ENCODE measurements around the gene DOCK2. TPM values are rescaled to one million over a fixed set of nuclear protein-coding genes. Genes with fewer than 3 reads are reported as not detected.
A peak's percentile ranks its signal among the peaks of the same experiment; 100 is the strongest.

Gene DOCK2
- total RNA-seq, 6 donors from 2014 or later = 46.7 to 150 (median 73.8) TPM

DNA sequence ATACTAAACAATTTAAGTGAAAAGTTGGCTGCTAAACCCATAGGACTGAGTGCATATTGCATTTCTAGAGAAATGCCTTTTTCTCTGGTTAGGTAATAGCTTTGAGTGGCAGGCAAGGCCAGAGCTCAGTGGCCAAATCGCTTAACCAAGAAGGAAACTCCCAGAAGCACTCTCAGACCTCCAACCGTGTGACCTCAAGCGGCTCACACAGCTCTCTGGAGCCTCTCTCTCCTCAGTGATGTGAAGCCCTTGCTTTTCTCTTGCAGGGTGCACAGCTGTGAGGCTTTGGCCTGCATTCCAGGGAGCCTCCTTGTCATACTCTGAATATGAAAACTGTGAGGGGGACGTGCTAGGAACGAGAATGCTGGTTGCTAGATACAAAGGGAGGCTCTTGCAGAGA lies 236.6 kb downstream of the DOCK2 start:
- DNase-seq (peak in 1 of 2 donors; percentile 53), ATAC-seq (ENCODE audit: low FRiP score in 2 of 2) (peak; percentile 58 to 69)
- WGBS, 2 donors = 47 to 89% methylated on average over 3 to 5 of the region's 5 CpGs
- H3K27ac ChIP-seq = no peak overlapping the region
- TF ChIP-seq, protein P1, sequence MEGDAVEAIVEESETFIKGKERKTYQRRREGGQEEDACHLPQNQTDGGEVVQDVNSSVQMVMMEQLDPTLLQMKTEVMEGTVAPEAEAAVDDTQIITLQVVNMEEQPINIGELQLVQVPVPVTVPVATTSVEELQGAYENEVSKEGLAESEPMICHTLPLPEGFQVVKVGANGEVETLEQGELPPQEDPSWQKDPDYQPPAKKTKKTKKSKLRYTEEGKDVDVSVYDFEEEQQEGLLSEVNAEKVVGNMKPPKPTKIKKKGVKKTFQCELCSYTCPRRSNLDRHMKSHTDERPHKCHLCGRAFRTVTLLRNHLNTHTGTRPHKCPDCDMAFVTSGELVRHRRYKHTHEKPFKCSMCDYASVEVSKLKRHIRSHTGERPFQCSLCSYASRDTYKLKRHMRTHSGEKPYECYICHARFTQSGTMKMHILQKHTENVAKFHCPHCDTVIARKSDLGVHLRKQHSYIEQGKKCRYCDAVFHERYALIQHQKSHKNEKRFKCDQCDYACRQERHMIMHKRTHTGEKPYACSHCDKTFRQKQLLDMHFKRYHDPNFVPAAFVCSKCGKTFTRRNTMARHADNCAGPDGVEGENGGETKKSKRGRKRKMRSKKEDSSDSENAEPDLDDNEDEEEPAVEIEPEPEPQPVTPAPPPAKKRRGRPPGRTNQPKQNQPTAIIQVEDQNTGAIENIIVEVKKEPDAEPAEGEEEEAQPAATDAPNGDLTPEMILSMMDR (IDR thresholded peaks at IDR 0.05) = no peak
- no peak for TF ChIP-seq POLR2A (IDR thresholded peaks at IDR 0.05)
- no peak for TF ChIP-seq EP300 (IDR thresholded peaks at IDR 0.05)
- TF ChIP-seq POLR2AphosphoS5 (IDR thresholded peaks at IDR 0.05) = no peak
- peaks cover 18 to 24% (median 21%) of the 10 kb centered on the region in 4 donors for H3K4me1 ChIP-seq
- no peaks in the 10 kb centered on the region for H3K36me3 ChIP-seq
- H3K4me3 ChIP-seq = no peak overlapping the region
- H3K9me3 ChIP-seq = no peaks in the 10 kb centered on the region
- no peaks in the 10 kb centered on the region for H3K27me3 ChIP-seq

DNA sequence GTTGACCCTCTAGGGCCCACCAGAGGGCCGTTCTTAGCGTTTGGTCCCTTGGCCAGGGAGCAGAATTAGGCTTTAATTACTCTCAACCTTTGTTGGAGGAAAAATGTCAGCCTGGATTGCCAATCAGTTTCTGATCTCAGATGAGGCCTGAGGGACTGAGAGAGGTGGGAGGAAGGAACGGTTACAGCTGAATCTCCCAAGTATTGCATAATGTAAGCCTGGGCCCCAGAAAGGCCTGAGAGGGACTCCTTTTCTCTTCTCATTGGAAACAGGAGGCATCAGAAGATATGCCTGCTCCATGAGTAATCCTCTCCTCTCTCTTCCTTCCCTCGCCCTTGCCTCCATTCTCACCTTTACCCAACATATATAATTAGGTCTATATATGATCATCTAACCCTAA lies 237.5 kb downstream of the DOCK2 start:
- TF ChIP-seq, protein P1 (IDR thresholded peaks at IDR 0.05) = no peak
- TF ChIP-seq POLR2A (IDR thresholded peaks at IDR 0.05) (no peak), EP300 (IDR thresholded peaks at IDR 0.05) (no peak), POLR2AphosphoS5 (IDR thresholded peaks at IDR 0.05) (no peak)
- no peaks in the 10 kb centered on the region for H3K36me3 ChIP-seq
- peak overlapping the region; percentile 11 to 64 (median 44) for H3K27ac ChIP-seq
- no peaks in the 10 kb centered on the region for H3K9me3 ChIP-seq
- H3K4me3 ChIP-seq = no peak overlapping the region
- no peaks in the 10 kb centered on the region for H3K27me3 ChIP-seq
- no peak for DNase-seq
- 71 to 74% methylated on average over 4 of the region's 4 CpGs for WGBS, 2 donors
- peaks cover 18 to 24% (median 21%) of the 10 kb centered on the region in 4 donors for H3K4me1 ChIP-seq
- ATAC-seq (ENCODE audit: low FRiP score in 2 of 2) = no peak

DNA sequence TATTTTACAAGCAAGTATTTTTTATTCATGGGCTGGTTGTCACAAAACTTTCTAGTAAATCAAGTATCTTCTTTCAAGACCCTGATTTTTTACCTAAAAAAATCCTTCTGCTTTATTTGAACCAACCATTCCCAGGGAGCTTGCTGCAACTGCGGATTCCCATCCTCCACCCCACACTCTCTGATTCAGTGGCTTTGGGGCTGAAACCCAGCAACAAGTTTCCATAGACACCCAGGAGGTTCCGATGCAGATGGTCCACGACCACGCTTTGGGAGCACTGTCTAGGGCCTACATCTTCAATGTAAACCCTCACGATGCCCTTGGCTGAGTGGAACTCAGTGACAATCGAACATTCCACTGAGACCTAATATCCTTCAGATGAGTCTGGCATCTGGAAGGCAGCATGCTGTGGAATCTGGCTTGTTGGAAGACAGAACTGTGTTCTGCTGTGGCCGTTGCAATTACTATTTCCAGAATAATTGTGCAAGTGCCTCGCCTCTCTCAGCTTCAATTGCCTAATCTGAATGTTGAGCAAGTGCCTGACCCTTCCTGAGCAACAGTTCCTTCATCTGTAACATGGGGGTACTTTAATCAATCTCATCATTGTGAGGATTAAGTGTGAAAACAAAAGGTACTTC lies 238.1 kb downstream of the DOCK2 start:
- WGBS, 2 donors = 43 to 53% methylated on average over 5 to 8 of the region's 8 CpGs
- Histone ChIP-seq H3K27ac (peak overlapping the region; percentile 33 to 64 (median 45)), H3K9me3 (no peaks in the 10 kb centered on the region), H3K36me3 (no peaks in the 10 kb centered on the region), H3K4me3 (no peak overlapping the region), H3K27me3 (no peaks in the 10 kb centered on the region), H3K4me1 (peaks cover 18 to 24% (median 24%) of the 10 kb centered on the region in 4 donors)
- DNase-seq (peak in 1 of 2 donors; percentile 53), ATAC-seq (ENCODE audit: low FRiP score in 2 of 2) (peak in 1 of 2 donors; percentile 58)
- TF ChIP-seq POLR2AphosphoS5 (IDR thresholded peaks at IDR 0.05) (peak; percentile 45 to 48), EP300 (IDR thresholded peaks at IDR 0.05) (peak in 1 of 4 donors; percentile 36), POLR2A (IDR thresholded peaks at IDR 0.05) (no peak)
- TF ChIP-seq, protein P1 (IDR thresholded peaks at IDR 0.05) = no peak

DNA sequence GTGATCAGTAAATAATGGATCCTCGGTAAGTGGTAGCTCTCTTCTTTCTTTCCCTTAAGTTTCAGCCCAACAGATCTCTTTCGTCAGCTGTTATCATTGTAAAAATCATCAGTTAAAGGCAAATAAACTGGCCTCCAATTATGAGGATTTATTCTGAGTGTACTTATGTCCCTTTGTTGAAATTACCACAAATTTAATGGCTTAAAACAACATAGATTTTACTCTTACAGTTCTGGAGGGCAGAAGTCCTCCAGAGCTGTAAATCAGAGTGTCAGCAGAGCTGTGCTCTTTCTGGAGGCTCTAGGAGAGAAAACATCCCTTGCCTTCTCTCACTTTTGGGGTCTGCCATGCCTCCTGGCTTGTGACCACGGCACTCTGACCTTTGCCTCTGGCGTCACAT lies 238.7 kb downstream of the DOCK2 start:
- Histone ChIP-seq H3K9me3 (no peaks in the 10 kb centered on the region), H3K36me3 (no peaks in the 10 kb centered on the region), H3K4me1 (peaks cover 18 to 24% (median 24%) of the 10 kb centered on the region in 4 donors), H3K27me3 (no peaks in the 10 kb centered on the region), H3K4me3 (no peak overlapping the region), H3K27ac (peak overlapping the region; percentile 33 to 64 (median 45))
- no peak for TF ChIP-seq POLR2AphosphoS5 (IDR thresholded peaks at IDR 0.05)
- TF ChIP-seq EP300 (IDR thresholded peaks at IDR 0.05) = no peak
- TF ChIP-seq, protein P1 (IDR thresholded peaks at IDR 0.05) = no peak
- TF ChIP-seq POLR2A (IDR thresholded peaks at IDR 0.05) = no peak
- DNase-seq (no peak), ATAC-seq (ENCODE audit: low FRiP score in 2 of 2) (no peak)
- WGBS, 2 donors = 66 to 68% methylated on average over 4 of the region's 4 CpGs

DNA sequence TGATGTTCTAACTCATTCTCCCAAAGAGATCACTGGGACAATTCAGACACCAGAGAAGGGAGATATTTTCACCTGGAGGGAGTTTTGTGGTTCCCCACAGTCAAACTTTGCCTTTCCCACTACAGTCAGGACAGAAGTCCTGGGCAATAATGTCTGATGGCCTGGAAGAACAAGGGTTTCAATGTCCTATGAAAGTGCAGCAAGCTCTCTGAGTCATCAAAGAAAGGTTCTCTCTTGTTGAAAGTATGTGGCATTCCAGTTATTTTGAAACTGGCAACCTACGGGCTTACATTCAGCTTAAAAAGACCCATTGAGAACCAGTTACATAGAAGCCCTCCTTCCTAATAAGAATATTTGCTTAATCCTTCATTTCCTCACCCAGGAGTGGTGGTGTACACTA lies 239.3 kb downstream of the DOCK2 start:
- H3K4me3 ChIP-seq = no peak overlapping the region
- no peaks in the 10 kb centered on the region for H3K27me3 ChIP-seq
- H3K9me3 ChIP-seq = no peaks in the 10 kb centered on the region
- TF ChIP-seq, protein P1 (IDR thresholded peaks at IDR 0.05) = no peak
- no peak for TF ChIP-seq EP300 (IDR thresholded peaks at IDR 0.05)
- no peak for TF ChIP-seq POLR2AphosphoS5 (IDR thresholded peaks at IDR 0.05)
- TF ChIP-seq POLR2A (IDR thresholded peaks at IDR 0.05) = no peak
- H3K4me1 ChIP-seq = peaks cover 18 to 24% (median 24%) of the 10 kb centered on the region in 4 donors
- no peaks in the 10 kb centered on the region for H3K36me3 ChIP-seq
- ATAC-seq (ENCODE audit: low FRiP score in 2 of 2) (no peak), DNase-seq (no peak)
- peak overlapping the region in 2 of 4 donors; percentile 56 to 64 for H3K27ac ChIP-seq
- WGBS, 2 donors = 30 to 47% methylated on average over 1 of the region's 1 CpG

All from upper lobe of left lung (tissue), 6 donors.